C4-2B (cell line): ENCODE results near the gene CSRP1.

Source experiments
- H3K27ac ChIP-seq: fragments of 450-650 bp; 2 replicates; pipeline ENCODE4 v1.5.1; 2017
- ZFX ChIP-seq: fragments of 450-650 bp; IDR thresholded peaks from 2 replicates; pipeline ENCODE4 v1.6.1; 2017
- TF ChIP-seq, protein P1 (sequence below): fragments of 450-650 bp; conservative IDR thresholded peaks from 2 replicates; pipeline ENCODE4 v1.5.1; 2017; ENCODE audit warnings: mild to moderate bottlenecking

The CSRP1 gene

DNA sequence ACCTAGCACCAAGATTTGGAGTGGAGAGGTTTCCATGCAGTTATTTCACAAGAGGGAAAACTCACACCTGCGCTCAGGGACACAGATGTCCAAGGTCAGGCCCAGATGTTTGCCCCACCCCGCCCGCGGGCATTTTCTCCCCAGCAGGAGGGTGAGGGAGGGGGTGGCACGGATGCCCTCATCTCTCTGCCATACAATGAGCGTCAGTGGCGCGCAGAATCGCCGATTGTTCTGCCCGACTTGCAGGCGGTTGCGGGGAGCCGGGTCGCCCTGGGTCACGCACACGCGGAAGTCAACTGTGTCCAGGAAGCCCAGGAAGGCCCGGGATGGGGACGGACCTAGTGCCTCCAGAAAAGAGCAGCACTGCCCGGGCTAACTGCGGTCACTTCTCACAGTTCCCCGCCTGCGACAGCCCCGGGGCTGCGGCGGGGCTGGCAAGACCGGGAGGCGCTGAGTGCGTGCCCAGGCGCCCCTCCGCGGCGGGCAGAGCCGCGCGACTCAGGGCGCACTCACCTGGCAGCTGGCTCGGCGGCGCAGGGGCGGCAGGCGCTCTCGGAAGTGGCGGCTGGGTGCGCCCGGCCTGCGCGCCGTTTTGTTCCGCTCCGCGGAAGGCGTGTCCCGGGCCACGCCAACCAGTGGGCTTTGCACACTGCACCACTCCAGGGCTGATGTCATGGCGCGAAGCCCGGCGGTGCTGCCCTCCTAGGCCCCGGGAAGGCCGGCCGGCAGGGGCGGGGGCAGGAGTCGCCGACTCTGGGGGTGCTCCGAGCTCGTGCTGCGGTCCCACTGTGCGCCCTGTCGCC, at the start of gene CSRP1:
CSRP1 (minus strand) TSS at position 567 of the 803 bp plus-strand sequence. CDS start 10,820 bp downstream, outside the sequence.
- TF ChIP-seq ZFX: peak; percentile 86; the same call in 1 of the 2 replicates
- TF ChIP-seq, protein P1, sequence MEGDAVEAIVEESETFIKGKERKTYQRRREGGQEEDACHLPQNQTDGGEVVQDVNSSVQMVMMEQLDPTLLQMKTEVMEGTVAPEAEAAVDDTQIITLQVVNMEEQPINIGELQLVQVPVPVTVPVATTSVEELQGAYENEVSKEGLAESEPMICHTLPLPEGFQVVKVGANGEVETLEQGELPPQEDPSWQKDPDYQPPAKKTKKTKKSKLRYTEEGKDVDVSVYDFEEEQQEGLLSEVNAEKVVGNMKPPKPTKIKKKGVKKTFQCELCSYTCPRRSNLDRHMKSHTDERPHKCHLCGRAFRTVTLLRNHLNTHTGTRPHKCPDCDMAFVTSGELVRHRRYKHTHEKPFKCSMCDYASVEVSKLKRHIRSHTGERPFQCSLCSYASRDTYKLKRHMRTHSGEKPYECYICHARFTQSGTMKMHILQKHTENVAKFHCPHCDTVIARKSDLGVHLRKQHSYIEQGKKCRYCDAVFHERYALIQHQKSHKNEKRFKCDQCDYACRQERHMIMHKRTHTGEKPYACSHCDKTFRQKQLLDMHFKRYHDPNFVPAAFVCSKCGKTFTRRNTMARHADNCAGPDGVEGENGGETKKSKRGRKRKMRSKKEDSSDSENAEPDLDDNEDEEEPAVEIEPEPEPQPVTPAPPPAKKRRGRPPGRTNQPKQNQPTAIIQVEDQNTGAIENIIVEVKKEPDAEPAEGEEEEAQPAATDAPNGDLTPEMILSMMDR: no peak
- peak within 1 kb of the TSS; percentile 87 for H3K27ac ChIP-seq

DNA sequence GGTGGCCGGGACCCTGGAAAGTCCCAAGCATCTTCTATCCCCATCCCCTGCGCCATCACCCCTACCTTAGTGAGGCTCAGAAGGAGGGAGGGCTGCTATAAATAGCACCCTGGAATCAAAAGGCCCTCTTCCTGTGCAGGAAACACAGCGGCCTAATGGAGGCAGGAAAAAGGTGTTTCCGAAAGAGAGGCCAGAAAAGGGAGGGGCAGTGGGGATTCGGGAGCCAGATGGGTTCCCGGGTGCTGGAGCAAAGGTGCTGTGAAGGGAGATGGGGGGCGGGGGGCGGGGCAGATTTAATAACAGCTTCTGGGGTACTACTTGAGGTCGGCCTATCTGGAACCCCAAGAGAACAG, 48.6 kb upstream of the CSRP1 start:
- TF ChIP-seq, protein P1: no peak
- no peak for TF ChIP-seq ZFX
- no peak overlapping the region for H3K27ac ChIP-seq

DNA sequence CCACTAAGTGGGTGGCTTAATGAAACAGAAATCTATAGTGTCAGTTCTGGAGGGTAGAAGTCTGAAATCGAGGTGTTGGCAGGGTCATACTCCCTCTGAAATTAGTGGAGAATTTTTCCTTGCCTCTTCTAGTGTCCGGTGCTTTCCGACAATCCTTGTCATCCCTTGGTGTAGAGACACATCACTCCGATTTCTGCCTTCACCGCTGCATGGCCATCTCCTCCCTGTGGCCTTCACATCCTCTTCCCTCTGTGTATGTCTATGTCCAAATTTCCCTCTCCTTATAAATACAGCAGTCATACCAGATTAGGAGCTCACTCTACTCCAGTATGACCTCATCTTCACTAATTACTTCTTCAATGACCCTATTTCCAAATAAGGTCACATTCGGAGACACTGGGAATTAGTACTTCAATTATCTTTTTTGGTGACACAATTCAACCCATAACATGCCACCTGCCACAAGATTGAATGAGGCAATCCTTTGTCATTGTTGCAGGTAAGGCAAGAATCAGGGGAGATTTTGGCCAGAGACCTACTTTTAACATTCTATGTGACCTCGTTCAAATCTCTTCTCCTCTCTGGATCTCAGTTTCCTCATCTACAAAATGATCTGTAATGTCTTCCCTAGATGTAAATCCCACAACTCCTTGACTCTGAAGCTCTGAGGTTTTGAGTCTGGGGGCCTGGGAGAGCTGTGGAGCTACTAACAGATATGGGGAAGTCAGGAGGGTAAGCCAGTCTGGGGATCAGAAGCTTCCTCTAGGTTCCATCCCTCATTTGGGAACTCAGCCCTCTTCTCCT, 48.1 kb upstream of the CSRP1 start:
- H3K27ac ChIP-seq: no peak overlapping the region
- TF ChIP-seq, protein P1: no peak
- no peak for TF ChIP-seq ZFX

DNA sequence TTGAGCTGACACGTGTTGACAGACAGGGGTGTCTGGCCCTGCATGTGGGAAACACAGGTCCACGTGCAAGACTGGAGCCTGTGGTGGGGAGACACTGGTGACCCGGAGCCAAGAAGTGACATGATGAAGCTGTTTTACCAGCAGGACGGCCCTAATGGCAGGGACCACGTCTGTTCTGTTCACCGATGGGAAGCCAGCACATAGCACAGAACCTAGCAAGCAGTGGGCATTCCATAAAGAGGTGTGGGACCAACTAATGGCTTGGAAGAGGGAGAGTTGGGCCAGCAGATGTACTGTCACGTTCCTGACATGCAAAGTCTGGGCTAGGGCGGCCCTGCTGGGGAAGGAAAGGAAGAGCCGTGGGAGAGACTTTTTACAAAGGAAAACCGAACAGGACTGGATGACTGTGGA, 47.3 kb upstream of the CSRP1 start:
- no peak for TF ChIP-seq ZFX
- TF ChIP-seq, protein P1: no peak
- no peak overlapping the region for H3K27ac ChIP-seq

DNA sequence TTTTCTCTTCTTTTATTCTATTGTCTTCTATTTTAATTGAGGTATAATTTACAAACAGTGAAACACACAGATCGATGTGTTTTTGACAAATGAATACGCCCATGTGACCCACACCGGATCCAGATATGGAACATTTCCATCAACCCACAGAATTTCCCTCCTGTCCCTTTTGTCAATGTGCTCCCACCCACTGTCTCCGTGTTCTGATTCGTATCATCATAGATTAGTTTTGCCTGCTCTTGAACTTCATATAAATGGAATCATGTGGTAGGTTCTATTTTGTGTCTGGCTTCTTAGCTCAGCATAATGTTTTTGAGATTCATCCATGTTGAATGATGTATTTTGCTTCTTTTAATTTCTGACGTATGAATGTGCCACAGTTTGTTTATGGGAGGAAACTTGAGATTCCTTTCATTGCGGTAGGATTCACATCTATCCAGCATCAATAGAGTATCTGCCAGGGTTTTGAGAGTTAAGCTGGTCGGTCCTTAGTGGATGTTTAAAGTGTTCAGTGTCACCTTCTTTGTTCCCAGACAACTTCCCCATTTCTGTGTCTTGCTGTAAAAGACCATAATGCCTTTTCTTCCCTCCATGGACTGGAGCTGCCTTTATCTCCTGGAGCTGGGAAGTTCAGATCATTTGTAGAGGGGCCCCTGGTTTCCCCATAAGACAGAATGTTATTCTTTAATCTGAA, 46.7 kb upstream of the CSRP1 start:
- no peak overlapping the region for H3K27ac ChIP-seq
- TF ChIP-seq, protein P1: no peak
- no peak for TF ChIP-seq ZFX

DNA sequence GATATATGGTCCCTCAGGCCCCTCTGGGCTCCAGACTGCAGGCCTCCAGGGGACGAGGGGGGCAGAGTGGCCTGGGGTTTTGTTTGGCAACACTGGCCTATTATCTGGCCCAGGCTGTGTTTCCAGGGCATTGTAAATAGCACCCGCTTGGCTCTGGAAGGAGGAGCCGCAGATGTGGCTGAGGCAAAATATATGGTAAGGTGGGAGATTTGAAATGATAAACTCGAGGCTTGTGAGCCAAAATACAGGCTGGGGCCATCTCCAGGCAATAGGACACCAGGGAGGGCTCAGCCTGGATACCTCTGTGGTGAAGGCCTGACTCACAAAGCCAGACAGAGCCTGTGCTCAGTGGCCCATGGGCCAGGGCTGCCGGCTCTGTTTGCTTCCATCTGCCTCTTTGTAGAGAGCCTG, 46.0 kb upstream of the CSRP1 start:
- H3K27ac ChIP-seq: no peak overlapping the region
- TF ChIP-seq, protein P1: no peak
- no peak for TF ChIP-seq ZFX
